PC-9 (cell line): ENCODE measurements around the gene SNX8.

ENCODE experiments used
- CTCF ChIP-seq: fragments of 200-600 bp; sonication (generic); conservative IDR thresholded peaks from 2 replicates; pipeline ENCODE4 v1.6.1; 2017; ENCODE audit warnings: mixed run types, antibody characterized with exemption, mild to moderate bottlenecking, moderate library complexity
- EZH2 ChIP-seq: fragments of 200-600 bp; sonication (generic); IDR thresholded peaks from 2 replicates; pipeline ENCODE4 v1.8.0; 2017; ENCODE audit warnings: antibody characterized with exemption, low read depth

- TF ChIP-seq CTCF (no peak), EZH2 (no peak)
Observed at GRCh38 chr7:2257046-2257551, 57.1 kb downstream of the SNX8 start.
